ENCODE data around the gene ARL6IP5.

DNA sequence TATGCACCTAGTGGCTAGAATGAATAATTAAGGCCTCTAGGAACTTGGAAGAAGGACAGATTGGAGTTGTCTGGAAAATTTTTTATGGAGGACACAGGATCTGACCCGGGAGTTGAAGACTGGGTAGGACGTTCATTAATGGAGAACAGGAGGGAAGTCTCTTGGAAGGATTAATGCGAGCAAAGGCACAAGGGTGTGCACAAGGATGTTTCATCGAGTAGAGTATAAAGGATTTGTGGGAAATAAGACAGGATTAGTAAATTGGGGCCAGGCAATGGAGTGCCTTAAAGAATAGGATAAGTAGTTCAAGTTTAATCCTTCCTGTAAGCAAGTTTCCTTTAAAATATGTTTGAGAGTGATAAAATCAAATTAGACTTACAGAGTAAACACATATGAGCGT, 23.1 kb downstream of the ARL6IP5 start:
- TF ChIP-seq OSR1 (CRISPR knock-in tag; IDR thresholded peaks at IDR 0.05) (no peak), ZFP3 (CRISPR knock-in tag; IDR thresholded peaks at IDR 0.05) (no peak)
- TF ChIP-seq, protein P1, sequence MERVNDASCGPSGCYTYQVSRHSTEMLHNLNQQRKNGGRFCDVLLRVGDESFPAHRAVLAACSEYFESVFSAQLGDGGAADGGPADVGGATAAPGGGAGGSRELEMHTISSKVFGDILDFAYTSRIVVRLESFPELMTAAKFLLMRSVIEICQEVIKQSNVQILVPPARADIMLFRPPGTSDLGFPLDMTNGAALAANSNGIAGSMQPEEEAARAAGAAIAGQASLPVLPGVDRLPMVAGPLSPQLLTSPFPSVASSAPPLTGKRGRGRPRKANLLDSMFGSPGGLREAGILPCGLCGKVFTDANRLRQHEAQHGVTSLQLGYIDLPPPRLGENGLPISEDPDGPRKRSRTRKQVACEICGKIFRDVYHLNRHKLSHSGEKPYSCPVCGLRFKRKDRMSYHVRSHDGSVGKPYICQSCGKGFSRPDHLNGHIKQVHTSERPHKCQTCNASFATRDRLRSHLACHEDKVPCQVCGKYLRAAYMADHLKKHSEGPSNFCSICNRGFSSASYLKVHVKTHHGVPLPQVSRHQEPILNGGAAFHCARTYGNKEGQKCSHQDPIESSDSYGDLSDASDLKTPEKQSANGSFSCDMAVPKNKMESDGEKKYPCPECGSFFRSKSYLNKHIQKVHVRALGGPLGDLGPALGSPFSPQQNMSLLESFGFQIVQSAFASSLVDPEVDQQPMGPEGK (CRISPR knock-in tag; IDR thresholded peaks at IDR 0.05; ENCODE audit: borderline replicate concordance), result no peak

Data from SK-N-SH treated with all-trans-retinoic acid at 6 μM for 48 hours (cell line).